OCI-LY3 (cell line): ENCODE data around the gene MACROD2.

Experiments
- CTCF ChIP-seq: fragments of 200-600, 300-600 bp; sonication (generic); IDR thresholded peaks from 2 replicates; pipeline ENCODE4 v1.5.1; 2014; ENCODE audit warnings: antibody characterized with exemption, low read length, low read depth
- EZH2phosphoT487 ChIP-seq: fragments of 200-600 bp; shearing (Covaris generic); IDR thresholded peaks from 2 replicates; pipeline ENCODE4 v1.6.1; 2018; ENCODE audit warnings: antibody characterized with exemption, mixed run types, low read depth

GRCh38 chr20:14197097-14197496 lies 201.8 kb downstream of the MACROD2 start:
- TF ChIP-seq CTCF (no peak), EZH2phosphoT487 (no peak)
